Hepatocyte (in vitro differentiated cells): ENCODE measurements around the gene ZDHHC9.

Source experiments
- EZH2 ChIP-seq: fragments of 200-600 bp; sonication (generic); IDR thresholded peaks from 2 replicates; pipeline ENCODE4 v1.6.1; 2016; ENCODE audit warnings: antibody characterized with exemption, mild to moderate bottlenecking, borderline replicate concordance
- EZH2phosphoT487 ChIP-seq: fragments of 200-600 bp; sonication (generic); IDR thresholded peaks from one replicate; pipeline ENCODE4 v1.6.1; 2018; ENCODE audit warnings: antibody characterized with exemption, mild to moderate bottlenecking, low read depth, moderate library complexity; ENCODE audit not compliant: unreplicated experiment, severe bottlenecking
- TF ChIP-seq, protein P1 (sequence below): fragments of 200-600 bp; sonication (generic); IDR thresholded peaks from 2 replicates; pipeline ENCODE4 v1.5.1; 2016; ENCODE audit warnings: antibody characterized with exemption, mild to moderate bottlenecking; ENCODE audit not compliant: poor library complexity

DNA sequence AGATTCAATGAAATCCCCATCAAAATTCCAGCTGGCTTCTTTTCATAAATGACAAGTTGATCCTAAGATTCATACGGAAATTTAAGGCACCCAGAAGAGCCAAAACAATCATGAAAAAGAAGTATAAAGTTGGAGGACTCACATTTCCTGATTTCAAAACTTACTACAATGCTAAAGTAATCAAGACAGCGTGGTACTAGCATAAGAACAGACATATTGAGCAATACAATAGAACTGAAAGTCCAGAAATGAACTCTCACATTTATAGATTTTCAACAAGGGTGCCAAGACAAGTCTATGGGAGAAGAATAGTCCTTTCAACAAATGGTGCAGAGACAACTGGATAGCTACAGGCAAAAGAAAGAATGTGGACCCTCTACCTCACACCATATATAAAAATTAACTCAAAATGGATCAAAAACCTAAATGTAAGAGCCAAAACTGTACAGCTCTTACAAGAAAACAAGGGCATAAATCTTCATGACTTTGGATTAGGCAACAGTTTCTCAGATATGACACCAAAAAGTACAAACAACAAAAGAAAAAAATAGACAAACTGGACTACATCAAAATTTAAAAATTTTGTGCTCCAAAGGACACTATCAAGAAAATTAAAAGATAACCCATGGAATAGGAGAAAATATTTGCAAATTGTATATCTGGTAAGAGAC, 35.4 kb downstream of the ZDHHC9 start:
- TF ChIP-seq, protein P1, sequence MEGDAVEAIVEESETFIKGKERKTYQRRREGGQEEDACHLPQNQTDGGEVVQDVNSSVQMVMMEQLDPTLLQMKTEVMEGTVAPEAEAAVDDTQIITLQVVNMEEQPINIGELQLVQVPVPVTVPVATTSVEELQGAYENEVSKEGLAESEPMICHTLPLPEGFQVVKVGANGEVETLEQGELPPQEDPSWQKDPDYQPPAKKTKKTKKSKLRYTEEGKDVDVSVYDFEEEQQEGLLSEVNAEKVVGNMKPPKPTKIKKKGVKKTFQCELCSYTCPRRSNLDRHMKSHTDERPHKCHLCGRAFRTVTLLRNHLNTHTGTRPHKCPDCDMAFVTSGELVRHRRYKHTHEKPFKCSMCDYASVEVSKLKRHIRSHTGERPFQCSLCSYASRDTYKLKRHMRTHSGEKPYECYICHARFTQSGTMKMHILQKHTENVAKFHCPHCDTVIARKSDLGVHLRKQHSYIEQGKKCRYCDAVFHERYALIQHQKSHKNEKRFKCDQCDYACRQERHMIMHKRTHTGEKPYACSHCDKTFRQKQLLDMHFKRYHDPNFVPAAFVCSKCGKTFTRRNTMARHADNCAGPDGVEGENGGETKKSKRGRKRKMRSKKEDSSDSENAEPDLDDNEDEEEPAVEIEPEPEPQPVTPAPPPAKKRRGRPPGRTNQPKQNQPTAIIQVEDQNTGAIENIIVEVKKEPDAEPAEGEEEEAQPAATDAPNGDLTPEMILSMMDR = no peak
- TF ChIP-seq EZH2phosphoT487 (no peak), EZH2 (no peak)
